Measurements from ENCODE around the gene ATPAF2.

Gene ATPAF2

DNA sequence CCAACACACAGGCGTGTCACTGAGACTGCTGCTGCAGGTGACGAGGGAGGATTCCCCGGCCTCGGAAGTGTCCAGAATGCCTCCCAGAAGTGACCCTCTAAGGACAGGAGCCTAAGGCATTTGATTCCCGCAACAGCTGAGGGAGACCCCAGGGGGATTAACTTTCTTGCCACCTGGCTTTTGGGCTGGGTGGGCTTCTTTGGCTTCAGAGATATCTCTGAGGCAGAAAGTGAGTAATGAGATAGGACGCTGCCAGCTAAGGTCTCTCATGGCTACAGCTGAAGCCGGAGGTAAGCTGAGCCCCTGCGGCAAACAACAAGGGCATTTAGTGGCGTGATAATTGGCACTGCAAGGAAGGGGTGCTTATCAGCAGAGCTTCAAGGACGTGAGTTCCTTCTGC, 49.4 kb downstream of the ATPAF2 start:
- Histone ChIP-seq H2AFZ (ENCODE audit: low read depth, low read length, severe bottlenecking) (no peak overlapping the region), H3K9me2 (replicated peaks; ENCODE audit: insufficient read depth, low read length) (no peaks in the 10 kb centered on the region), H3K36me3 (ENCODE audit: low read length) (no peaks in the 10 kb centered on the region), H3F3A (ENCODE audit: insufficient read depth) (no peaks in the 10 kb centered on the region), H3K9ac (ENCODE audit: low read length) (no peak overlapping the region), H4K20me1 (ENCODE audit: low read depth, low read length) (no peaks in the 10 kb centered on the region), H3K4me3 (ENCODE audit: insufficient read depth, low read length, poor library complexity, severe bottlenecking) (no peak overlapping the region), H3K4me2 (ENCODE audit: low read depth, low read length, poor library complexity, severe bottlenecking) (no peak overlapping the region), H3K79me2 (ENCODE audit: insufficient read depth, low read length) (no peaks in the 10 kb centered on the region), H3K9me3 (ENCODE audit: insufficient read depth, low read length) (no peaks in the 10 kb centered on the region), H3K27ac (ENCODE audit: low read depth, low read length) (no peak overlapping the region), H3K27me3 (ENCODE audit: low read length) (no peaks in the 10 kb centered on the region)
- TF ChIP-seq CTCF (IDR thresholded peaks at IDR 0.05; ENCODE audit: insufficient read depth, low read length, poor library complexity, severe bottlenecking): no peak
- TF ChIP-seq EZH2phosphoT487 (conservative IDR thresholded peaks at IDR 0.05; ENCODE audit: low read length): no peak

- H3K27ac ChIP-seq (ENCODE audit: low read depth, low read length): no peak overlapping the region
- no peaks in the 10 kb centered on the region for H4K20me1 ChIP-seq (ENCODE audit: low read depth, low read length)
- H3K79me2 ChIP-seq (ENCODE audit: insufficient read depth, low read length): no peaks in the 10 kb centered on the region
- H3K4me3 ChIP-seq (ENCODE audit: insufficient read depth, low read length, poor library complexity, severe bottlenecking): no peak overlapping the region
- H3K9me3 ChIP-seq (ENCODE audit: insufficient read depth, low read length): no peaks in the 10 kb centered on the region
- TF ChIP-seq CTCF (IDR thresholded peaks at IDR 0.05; ENCODE audit: insufficient read depth, low read length, poor library complexity, severe bottlenecking): no peak
- TF ChIP-seq EZH2phosphoT487 (conservative IDR thresholded peaks at IDR 0.05; ENCODE audit: low read length): no peak
- no peak overlapping the region for H3K9ac ChIP-seq (ENCODE audit: low read length)
- no peaks in the 10 kb centered on the region for H3K27me3 ChIP-seq (ENCODE audit: low read length)
- no peak overlapping the region for H3K4me2 ChIP-seq (ENCODE audit: low read depth, low read length, poor library complexity, severe bottlenecking)
- H3K9me2 ChIP-seq (replicated peaks; ENCODE audit: insufficient read depth, low read length): no peaks in the 10 kb centered on the region
- H3F3A ChIP-seq (ENCODE audit: insufficient read depth): no peaks in the 10 kb centered on the region
- no peak overlapping the region for H2AFZ ChIP-seq (ENCODE audit: low read depth, low read length, severe bottlenecking)
- no peaks in the 10 kb centered on the region for H3K36me3 ChIP-seq (ENCODE audit: low read length)
Observed at GRCh38 chr17:17989081-17989480, 49.9 kb downstream of the ATPAF2 start.

DNA sequence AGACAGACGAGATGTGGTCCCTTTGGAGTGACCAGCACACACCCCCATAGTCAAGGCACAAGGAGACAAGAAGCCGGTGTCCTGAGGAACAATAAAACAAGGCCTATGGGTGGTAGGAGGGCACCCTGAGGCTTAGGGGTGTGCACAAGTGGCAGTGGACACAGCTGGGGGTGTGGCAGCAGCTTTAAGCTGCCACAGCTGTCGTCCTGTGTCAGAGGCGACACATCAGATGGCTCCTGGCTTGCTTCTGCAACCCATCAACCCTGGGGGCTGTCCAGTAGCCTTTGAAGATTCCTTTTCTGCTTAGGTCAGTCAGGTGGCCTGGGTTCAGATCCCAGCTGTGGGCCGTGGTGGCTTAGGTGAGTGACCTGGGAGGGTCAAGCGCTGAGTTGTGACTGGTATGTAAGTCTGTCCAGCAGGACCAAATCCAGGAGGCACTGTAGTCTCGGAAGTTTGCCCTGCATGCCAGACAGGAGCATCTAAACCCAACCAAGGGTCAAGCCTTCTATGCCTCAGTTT, 50.5 kb downstream of the ATPAF2 start:
- Histone ChIP-seq H3K27me3 (ENCODE audit: low read length) (no peaks in the 10 kb centered on the region), H3K4me3 (ENCODE audit: insufficient read depth, low read length, poor library complexity, severe bottlenecking) (no peak overlapping the region)

More for the DNA sequence above, 50.5 kb downstream of the ATPAF2 start:
- Histone ChIP-seq H4K20me1 (ENCODE audit: low read depth, low read length) (no peaks in the 10 kb centered on the region), H3K4me2 (ENCODE audit: low read depth, low read length, poor library complexity, severe bottlenecking) (no peak overlapping the region), H3K9me3 (ENCODE audit: insufficient read depth, low read length) (no peaks in the 10 kb centered on the region), H3K27ac (ENCODE audit: low read depth, low read length) (no peak overlapping the region), H3K79me2 (ENCODE audit: insufficient read depth, low read length) (no peaks in the 10 kb centered on the region), H2AFZ (ENCODE audit: low read depth, low read length, severe bottlenecking) (no peak overlapping the region), H3K9me2 (replicated peaks; ENCODE audit: insufficient read depth, low read length) (no peaks in the 10 kb centered on the region), H3K36me3 (ENCODE audit: low read length) (no peaks in the 10 kb centered on the region), H3K9ac (ENCODE audit: low read length) (no peak overlapping the region), H3F3A (ENCODE audit: insufficient read depth) (no peaks in the 10 kb centered on the region)
- TF ChIP-seq EZH2phosphoT487 (conservative IDR thresholded peaks at IDR 0.05; ENCODE audit: low read length) (no peak), CTCF (IDR thresholded peaks at IDR 0.05; ENCODE audit: insufficient read depth, low read length, poor library complexity, severe bottlenecking) (no peak)
